Mesothelial cell of epicardium (in vitro differentiated cells): ENCODE results near the gene TNPO3. TPM values are rescaled to one million over a fixed set of nuclear protein-coding genes. Genes with fewer than 3 reads are reported as not detected.

ENCODE experiments used
- DNase-seq, 2 experiments: peaks; one replicate each; pipeline ENCODE4 v3.0.0; 2021; ENCODE audit warnings: low spot score in 2 of 2; ENCODE audit not compliant: unreplicated experiment in 2 of 2
- H3K27ac Mint-ChIP-seq: 2 replicates; pipeline ENCODE4 v1.8.0; 2021; ENCODE audit warnings: mixed read lengths
- H3K27me3 Mint-ChIP-seq: 2 replicates; pipeline ENCODE4 v1.8.0; 2021; ENCODE audit warnings: low read depth, mixed read lengths
- H3K36me3 Mint-ChIP-seq: 2 replicates; pipeline ENCODE4 v1.8.0; 2021; ENCODE audit warnings: mixed read lengths
- H3K4me1 Mint-ChIP-seq: 2 replicates; pipeline ENCODE4 v1.8.0; 2021; ENCODE audit warnings: mixed read lengths
- H3K4me3 Mint-ChIP-seq: 2 replicates; pipeline ENCODE4 v1.8.0; 2021; ENCODE audit warnings: mild to moderate bottlenecking, moderate library complexity, mixed read lengths
- H3K9me3 Mint-ChIP-seq: 2 replicates; pipeline ENCODE4 v1.8.0; 2021; ENCODE audit warnings: mixed read lengths
- CTCF ChIP-seq: fragments of 200-600 bp; sonication (generic); IDR thresholded peaks from one replicate; pipeline ENCODE4 v1.5.0; 2021; ENCODE audit warnings: antibody characterized with exemption; ENCODE audit not compliant: unreplicated experiment
- total RNA-seq: library from RNA; stranded (reverse); gene quantifications from 3 replicates; pipeline ENCODE4 v1.2.1, GENCODE V29; 2021

TNPO3 gene
- total RNA-seq, 1 donor from 2014 or later, result 40.2 TPM

- DNase-seq, result no peak
- Mint-ChIP-seq H3K4me3 (no peak overlapping the region), H3K27me3 (peaks cover 56% of the 10 kb centered on the region), H3K27ac (no peak overlapping the region), H3K36me3 (no peaks in the 10 kb centered on the region), H3K4me1 (peaks cover 11% of the 10 kb centered on the region), H3K9me3 (no peaks in the 10 kb centered on the region)
- TF ChIP-seq CTCF, result no peak
Observed at GRCh38 chr7:128922496-128923410, 132.2 kb downstream of the TNPO3 start.

DNA sequence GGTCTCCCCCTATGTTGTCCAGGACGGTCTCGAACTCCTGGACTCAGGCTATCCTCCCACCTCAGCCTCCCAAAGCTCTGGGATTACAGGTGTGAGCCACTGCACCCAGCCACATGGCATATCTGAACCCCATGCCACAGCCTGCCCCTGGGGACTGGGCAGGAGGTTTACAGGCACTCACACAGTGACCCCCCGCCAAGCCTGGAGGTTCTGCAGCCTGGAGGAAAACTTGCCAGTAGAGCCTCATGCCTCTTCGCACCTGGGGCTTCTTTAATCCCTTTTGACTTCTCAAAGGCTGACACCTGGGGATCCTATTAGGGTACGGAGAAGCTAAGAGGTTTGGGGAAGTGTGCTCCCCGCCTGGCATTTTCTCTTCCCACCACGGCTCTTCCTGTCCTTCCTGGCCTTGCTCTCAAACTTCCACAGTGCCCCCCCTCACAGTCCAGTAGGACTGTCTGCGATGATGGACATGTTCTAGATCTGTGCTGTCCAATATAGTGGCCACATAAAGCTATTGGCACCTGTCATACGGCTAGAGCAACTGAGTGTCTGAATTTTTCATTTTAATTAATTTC, 133.0 kb downstream of the TNPO3 start:
- no peak for DNase-seq
- no peak overlapping the region for H3K4me3 Mint-ChIP-seq
- H3K27me3 Mint-ChIP-seq, result peaks cover 64% of the 10 kb centered on the region
- H3K36me3 Mint-ChIP-seq, result no peaks in the 10 kb centered on the region
- H3K27ac Mint-ChIP-seq, result no peak overlapping the region
- no peak for TF ChIP-seq CTCF
- H3K9me3 Mint-ChIP-seq, result no peaks in the 10 kb centered on the region
- H3K4me1 Mint-ChIP-seq, result peaks cover 11% of the 10 kb centered on the region

- Mint-ChIP-seq H3K9me3 (no peaks in the 10 kb centered on the region), H3K27me3 (peaks cover 71% of the 10 kb centered on the region)
Observed at GRCh38 chr7:128920913-128921582, 133.9 kb downstream of the TNPO3 start.

DNA sequence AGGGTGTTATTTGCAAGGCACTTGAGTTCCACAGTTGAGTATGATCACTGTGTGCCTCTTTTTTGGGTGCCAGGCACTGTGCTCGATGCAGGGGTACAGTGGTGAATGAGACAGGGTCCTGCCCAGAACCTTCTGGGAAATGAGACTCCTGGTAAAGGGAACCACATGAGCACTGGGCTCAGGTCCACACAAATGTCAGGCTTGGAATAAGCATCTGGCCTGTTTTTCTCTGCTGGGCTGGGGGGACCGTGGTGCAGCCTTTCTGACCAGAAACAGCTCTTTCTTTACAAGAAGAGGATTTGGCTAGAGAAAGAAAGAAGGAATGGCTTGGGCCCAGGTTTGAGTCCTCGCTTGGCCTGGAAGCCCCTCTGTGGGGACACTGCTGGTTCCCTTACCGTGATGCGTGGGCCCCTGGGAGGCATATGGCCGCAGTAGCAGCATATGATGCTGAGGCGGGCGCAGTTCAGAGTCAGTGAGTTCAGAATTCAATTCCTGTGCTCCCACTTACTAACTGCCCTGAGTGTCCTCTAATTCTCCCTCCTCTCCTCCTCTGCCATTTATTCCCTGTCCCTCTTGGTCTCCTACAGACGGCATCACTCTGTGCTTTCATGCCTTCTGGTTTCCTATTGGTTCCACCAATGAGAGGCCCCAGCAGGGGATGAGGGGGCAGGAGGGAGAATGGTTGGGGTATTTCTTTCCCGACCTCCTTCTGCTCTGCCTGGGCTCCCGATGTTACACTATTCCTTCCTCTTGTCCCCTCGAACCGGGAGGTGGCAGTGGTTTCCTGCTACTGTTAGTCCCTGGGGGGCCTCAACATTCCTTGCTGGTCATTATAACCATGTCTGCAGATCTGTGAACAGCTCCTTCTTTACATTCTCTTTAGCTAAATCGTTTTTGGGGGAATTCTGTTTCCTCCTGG, 134.8 kb downstream of the TNPO3 start:
- H3K4me3 Mint-ChIP-seq, result no peak overlapping the region
- TF ChIP-seq CTCF, result no peak
- H3K27me3 Mint-ChIP-seq, result peaks cover 74% of the 10 kb centered on the region
- H3K9me3 Mint-ChIP-seq, result no peaks in the 10 kb centered on the region
- H3K27ac Mint-ChIP-seq, result no peak overlapping the region
- DNase-seq, result no peak
- H3K4me1 Mint-ChIP-seq, result peaks cover 11% of the 10 kb centered on the region
- no peaks in the 10 kb centered on the region for H3K36me3 Mint-ChIP-seq

More at GRCh38 chr7:128920913-128921582, 133.9 kb downstream of the TNPO3 start:
- Mint-ChIP-seq H3K36me3 (no peaks in the 10 kb centered on the region), H3K27ac (no peak overlapping the region), H3K4me1 (peaks cover 11% of the 10 kb centered on the region), H3K4me3 (no peak overlapping the region)
- DNase-seq, result no peak
- TF ChIP-seq CTCF, result no peak

- Mint-ChIP-seq H3K4me3 (no peak overlapping the region), H3K27me3 (peaks cover 70% of the 10 kb centered on the region), H3K27ac (no peak overlapping the region), H3K36me3 (no peaks in the 10 kb centered on the region), H3K4me1 (peaks cover 11% of the 10 kb centered on the region), H3K9me3 (no peaks in the 10 kb centered on the region)
- TF ChIP-seq CTCF, result no peak
- no peak for DNase-seq
Observed at GRCh38 chr7:128919241-128919640, 135.7 kb downstream of the TNPO3 start.
